Activated T-cell treated with anti-CD3 and anti-CD28 coated beads for 48 hours (primary cell): ENCODE data around the gene B9D1.

Experiments
- DNase-seq: peaks from one replicate; pipeline ENCODE4 v3.0.0-alpha.2; 2020; ENCODE audit warnings: low read depth

B9D1 gene

DNA sequence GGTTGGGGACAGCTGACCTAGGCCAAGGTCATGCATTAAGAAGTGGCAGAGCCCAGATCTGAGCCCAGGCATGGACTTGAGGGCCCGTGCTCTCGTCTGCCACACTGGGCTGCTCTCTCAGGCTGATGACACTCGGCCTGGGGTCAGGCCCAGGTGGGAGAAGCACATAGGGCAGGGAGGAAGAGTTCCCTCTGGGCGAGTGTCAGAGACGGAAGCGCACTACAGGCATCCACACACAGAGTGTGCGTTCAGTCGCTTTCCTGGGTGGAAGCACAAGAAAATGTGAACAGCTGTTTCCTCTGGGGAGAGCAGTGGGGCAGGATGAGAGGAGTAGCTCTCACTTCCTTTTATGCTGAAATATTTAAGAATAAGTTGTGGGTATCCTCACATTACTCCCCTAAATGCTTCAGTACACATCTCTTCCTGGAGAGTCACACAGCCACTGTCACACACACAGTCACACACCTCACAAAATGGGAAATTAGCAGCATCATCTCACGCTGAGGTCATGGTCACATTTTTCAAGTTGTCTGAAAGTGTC lies 59.7 kb downstream of the B9D1 start:
- no peak for DNase-seq

DNA sequence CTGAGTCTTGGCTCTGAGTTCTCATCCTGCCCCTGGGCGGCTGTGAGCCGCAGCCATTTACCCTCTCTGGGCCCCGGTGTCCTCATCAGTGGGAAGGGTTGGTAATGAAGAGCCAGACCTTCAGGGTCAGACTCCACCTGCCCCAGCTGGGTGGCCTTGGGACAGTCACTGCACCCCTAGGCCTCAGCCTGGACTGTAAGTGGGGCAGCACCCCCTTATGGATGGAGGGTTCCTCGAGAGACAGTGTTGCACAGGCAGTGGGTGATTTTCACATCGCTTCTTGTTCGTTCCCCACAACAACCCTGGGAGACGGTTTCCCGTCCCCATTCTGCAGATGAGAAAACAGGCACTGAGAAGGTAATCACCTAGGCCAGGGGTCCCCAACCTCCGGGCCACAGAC lies 60.5 kb downstream of the B9D1 start:
- DNase-seq, result no peak

DNA sequence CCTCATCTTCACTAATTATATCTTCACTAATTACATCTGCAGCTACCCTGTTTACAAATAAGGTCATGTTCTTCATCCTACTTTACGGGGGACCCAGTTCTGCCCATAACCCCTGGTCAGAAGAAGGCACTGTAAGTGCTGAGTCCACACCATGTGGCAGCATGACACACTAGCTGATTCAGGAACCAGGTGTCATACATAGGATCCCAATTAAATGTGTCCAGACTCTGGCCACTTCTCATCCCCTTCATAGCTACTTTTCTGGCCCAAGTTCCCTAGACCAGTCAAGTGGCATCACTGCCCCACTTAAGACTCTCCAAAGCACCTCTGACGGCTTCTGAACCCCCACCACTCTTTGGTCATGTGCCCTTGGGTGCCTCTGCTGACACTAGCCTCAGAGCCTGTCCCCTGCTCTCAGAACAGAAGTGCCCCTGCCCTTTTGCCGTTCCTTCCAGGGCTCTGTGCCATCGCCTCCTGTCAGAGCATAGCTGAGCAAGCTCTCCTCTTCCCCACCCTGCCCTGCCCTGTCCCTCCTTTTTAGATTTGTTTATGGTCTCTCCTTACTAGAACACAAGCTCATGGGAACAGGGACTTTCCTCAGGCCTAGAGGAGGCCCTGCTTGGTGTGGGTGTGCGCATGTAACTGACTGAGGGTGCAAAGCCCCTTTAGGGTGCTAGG lies 61.1 kb downstream of the B9D1 start:
- no peak for DNase-seq

DNA sequence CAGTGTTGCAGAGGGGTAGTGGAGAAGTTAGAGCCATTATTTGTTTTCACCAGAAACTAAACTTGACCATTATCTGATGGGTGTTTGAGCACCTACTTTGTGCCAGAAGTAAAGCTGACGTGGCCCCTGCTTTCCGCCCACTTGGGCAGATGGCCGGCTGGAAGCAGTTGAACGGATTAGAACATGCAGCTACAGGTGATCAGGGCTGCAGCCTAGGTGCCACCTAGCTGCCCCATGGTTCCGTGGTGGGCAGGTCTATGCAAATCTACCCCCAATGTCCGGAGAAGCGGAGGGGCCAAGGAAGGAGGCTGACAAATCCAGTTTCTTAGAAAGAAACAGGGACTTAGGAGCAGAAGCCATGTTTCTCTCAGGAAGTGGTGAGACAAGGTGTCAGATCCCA lies 62.7 kb downstream of the B9D1 start:
- DNase-seq, result no peak

DNA sequence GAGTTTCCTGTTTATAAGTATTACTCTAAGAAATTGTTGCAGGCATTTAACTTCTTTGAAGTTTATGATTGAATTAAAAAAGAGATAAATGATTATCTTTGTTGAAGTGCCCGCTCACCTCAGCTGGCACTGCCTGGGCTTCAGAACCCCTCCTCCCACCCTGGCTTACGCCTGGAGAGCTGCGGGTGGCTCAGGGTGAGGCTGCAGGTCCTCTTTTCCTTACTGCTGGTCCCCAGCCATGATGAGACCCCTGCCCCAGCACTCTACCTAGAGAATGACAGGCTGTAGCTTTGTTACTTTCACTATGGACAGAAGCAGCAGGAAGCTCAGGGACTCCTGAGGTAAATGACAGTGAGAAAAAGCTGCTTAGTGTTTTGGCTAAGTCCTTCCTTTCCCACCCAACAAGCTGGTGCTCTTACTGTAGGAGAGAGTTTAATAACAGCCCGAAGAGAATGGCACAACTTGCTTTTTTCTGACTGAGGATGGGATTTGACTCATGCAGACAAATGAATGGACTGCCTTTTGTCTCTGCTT lies 63.2 kb downstream of the B9D1 start:
- DNase-seq, result no peak

DNA sequence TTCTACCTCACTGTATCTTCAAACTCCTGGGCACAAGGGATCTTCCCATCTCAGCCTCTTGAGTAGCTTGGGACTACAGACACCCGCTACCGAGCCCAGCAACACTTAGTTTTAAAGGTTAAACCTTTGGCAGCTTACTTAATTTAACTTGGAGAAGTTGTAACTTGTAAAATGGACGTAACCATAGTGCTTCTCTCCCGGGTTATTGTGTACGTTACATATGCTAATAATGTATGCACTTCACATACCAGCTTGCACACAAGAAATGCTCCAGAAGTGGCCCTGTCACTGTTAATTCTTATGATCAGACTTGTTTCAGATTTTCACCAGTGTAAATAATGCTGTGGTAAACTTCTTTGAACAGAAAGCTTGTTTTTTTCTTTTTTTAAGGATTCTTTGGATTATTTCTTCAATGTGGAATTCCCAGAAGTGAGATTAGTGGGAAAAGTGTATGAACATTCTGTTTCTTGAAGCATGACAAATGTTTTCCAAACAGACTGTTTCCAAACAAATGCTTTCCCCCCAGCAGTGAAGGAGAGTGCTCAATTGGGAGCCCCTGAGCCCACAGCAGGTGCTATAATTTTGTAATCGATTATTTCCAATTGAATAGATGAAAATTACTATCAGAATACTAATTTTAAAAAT lies 63.8 kb downstream of the B9D1 start:
- no peak for DNase-seq

DNA sequence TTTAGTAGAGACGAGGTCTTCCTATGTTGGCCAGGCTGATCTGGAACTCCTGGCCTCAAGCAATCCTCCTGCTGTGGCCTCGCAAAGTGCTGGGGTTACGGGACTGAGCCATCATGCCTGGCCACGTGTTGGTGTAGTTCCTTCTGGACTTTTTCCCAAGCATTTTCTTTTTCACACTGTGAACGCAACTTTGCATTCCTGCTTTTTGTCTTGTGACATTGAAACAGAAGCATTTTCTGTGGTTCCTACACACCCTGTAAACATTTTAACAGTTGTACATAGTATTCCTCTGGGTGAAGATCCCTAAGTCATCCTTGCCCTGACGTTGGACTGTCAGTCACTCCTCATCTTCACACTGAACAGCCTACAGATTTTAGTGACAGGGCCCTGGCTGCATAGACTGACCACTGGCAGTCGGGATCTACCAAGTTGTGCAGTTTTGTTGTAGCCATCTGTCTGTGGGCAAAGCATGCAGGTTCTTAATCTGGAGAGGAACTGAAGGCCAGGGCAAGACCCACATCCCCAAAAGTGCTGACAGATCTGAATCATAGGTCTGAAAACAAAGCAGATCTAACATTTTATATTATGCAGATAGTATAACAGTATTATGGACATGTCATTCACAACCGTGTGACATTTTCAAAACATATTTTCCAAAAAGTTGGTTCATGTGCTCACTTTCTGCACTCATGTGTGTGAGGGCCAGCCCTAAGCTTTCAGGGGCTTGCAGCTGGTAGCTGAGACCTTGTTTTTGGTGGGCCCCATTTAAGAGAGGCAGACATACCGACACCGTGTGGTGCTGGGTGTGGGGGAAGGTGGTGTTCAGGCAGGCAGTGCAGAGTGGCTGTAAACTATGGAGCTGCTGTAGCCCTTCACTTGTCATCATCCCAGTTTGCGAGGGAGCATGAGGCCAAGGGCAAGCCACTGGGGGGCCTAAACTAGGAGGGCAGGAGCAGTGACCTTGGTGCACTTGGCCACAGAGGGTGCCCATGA lies 65.4 kb downstream of the B9D1 start:
- DNase-seq, result no peak

DNA sequence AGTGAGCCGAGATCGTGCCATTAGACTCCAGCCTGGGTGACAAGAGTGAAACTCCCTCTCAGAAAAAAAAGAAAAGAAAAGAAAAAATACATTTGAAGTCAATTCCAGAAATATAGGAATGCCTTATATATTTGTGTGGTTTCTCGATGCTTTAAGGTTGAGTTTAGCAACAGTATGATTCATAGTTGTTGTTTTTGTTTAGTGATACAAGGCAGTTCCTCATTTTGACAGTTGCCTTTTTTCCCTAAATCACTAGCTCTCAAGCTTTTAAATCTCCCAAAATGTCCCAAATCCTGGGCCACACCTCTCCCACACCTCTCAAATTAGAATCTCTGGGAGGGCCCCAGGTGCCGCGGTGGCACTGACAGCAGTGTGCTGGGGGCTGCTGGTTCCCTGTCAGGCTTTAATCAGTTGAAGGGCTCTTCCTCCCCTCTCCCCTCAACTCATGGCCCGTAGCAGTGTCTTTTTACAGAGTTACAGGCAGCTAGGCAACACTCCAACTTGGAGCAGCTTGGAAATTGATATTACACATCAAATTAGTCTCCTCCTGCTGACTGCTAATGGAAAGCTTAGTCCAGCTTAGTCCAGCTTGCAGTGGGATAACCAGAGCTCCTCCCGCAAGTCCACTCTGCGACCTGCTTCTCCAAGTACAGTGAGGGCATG lies 66.9 kb downstream of the B9D1 start:
- no peak for DNase-seq

DNA sequence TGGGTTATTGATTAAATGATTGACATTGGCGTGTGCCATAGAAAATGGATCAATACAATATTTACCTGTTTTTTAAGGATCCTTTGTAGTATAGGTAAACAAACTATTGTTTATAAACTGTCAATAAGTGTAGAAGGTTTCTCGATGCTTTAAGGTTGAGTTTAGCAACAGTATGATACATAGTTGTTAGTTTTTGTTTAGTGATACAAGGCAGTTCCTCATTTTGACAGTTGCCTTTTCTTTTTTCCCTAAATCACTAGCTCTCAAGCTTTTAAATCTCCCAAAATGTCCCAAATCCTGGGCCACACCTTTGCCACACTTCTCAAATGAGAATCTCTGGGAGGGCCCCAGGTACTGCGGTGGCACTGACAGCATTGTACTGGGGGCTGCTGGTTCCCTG lies 68.1 kb downstream of the B9D1 start:
- DNase-seq, result no peak
